Kidney tubule cell (primary cell): ENCODE data around the gene FREM2.

Experiments
- DNase-seq: peaks from one replicate; pipeline ENCODE4 v3.0.0-alpha.2; 2018; ENCODE audit warnings: low spot score

FREM2 gene

GRCh38 chr13:38686577-38687245 is at the start of gene FREM2:
FREM2 (plus strand) TSS chr13:38687077; CDS start chr13:38687345, 268 bp downstream.
- DNase-seq, result peak; percentile 83

DNA sequence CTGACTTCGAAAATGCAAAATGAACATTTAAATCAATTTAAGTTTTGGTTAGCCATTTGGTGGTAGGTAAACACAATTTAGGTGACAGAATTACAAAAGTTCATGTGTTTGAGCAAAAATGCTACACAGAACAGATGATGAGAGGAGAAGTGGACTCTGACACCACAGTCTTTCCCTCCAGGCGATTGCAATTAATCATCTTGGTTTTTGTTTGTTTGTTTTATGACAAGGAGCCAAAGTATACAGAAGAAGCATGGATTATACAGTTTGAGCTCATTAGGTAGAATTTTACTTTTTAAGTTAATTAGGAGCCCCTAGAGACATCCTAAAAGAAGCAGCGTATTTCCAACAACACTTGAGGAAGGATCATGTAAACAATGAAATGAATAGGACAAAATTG is 49.3 kb upstream of the FREM2 start:
- no peak for DNase-seq

GRCh38 chr13:38641164-38641948 is 45.5 kb upstream of the FREM2 start:
- no peak for DNase-seq

DNA sequence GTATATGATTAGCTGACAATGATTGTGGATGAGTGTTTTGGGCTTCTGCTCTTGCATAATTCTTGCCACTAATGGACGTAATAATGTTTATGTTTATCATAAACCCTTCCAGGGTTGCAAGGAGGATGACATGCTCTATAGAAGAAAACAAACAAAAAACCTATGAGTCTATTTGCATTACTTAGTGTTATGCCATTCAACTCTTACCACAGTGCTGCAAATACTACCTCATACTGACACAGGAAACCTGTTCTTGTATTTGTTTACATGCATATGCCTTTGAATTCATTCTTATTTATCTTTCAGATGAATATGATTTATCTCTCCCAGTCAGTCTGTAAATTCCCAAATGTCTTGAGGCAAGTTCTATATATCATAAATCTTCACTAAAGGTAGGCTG is 39.6 kb upstream of the FREM2 start:
- DNase-seq, result no peak

DNA sequence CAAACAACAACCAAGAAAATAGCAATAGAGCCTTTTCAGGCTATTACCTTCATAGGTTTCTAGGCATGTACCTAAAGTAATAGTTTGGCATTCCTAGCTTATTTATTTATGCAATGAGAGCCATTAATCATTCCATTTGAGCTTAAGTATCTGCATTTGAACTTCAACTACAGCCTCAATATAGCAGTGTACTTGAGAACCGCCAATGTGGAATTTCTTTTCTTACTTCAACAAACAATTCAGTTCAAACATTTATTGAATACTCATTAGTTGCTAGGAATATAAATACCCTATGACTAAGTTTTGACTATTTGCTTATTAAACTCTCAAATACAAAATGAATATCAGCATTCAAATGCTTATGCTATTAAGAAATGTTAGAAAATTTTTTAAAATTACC is 38.0 kb upstream of the FREM2 start:
- no peak for DNase-seq

DNA sequence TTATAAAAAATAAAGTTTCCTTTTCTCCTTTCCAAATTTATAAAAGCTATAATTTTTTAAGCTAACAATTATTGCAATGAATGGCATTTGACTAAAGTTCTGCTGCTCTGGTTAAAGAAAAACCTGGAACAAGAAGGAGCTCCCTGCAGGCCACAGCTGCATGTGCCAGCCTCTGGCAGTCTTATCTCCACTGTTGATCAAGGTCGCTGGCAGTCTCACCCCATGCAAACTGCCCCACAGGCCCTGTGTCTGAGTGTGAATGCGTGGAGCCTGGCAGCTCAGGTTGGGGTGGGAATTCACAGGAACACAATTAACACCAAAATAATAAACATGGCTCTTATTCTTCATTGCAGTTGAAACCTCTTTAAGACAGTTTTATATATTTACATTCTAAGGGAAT is 30.2 kb upstream of the FREM2 start:
- peak; percentile 16 for DNase-seq

- DNase-seq, result peak; percentile 74
These were observed 29.7 kb upstream of the FREM2 start for GRCh38 chr13:38657191-38657590.

- DNase-seq, result no peak
These were observed 28.0 kb upstream of the FREM2 start for GRCh38 chr13:38658906-38659305.

- peak; percentile 43 for DNase-seq
These were observed 25.7 kb upstream of the FREM2 start for GRCh38 chr13:38661010-38661675.

- peak; percentile 29 for DNase-seq
These were observed 24.5 kb upstream of the FREM2 start for GRCh38 chr13:38662362-38662761.

GRCh38 chr13:38664906-38665305 is 22.0 kb upstream of the FREM2 start:
- no peak for DNase-seq

- DNase-seq, result no peak
These were observed 19.3 kb upstream of the FREM2 start for GRCh38 chr13:38667526-38668109.

GRCh38 chr13:38669234-38669964 is 17.5 kb upstream of the FREM2 start:
- no peak for DNase-seq

GRCh38 chr13:38670627-38671026 is 16.2 kb upstream of the FREM2 start:
- DNase-seq, result no peak

DNA sequence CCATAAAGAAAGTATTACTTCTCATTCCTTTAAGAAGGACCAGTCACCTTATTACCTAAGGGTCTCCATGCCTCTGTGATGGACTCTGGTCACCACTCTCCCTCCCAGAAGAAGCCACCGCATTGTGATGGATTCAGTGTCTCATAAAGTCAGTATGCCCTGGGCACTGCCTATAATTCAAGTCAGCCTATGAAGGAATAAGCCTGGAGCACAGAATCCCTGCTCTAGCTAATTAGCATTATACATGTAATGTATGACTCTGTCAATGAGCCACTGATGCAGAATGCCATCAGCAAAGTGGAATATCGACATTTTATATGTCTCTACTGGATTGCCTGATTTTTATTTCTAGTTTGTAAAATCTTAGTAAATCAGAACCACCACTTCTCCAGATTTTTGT is 14.9 kb upstream of the FREM2 start:
- no peak for DNase-seq

DNA sequence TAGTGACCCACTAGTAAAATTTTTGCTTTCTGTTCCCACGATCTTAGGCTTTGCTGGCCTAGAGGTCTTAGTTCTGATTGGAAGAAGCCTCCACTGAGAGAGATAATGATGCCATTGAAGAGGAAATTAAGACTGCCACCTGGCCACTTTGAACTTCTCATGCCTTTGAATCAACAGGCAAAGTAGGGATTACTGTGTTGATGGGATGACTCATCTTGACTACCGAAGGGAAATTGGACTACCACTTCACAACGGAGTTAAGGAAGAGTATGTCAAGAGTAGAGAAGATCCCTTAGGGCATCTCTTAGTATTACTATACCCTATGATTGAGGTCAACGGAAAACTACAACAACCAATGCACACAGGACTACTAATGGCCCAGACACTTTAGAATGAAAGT is 12.7 kb upstream of the FREM2 start:
- DNase-seq, result no peak

DNA sequence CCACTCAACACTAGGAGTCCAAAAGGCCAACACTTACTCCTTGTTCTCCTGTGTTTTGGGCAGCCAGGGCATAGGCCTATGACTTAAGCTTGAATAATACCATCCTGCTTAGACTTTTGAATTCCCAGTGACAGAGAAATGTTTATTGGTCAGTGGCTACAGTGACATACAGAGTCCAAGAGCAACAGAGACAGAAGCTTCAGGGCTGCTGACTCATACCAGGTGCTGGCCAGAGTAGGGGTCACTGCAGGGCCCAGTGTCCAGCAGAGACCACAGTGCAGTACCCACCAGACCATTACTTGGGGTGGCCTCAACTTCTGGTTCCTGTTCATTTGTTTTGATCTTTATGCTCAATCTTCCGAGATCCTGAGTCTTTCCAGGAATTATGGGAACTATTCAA is 6.0 kb upstream of the FREM2 start:
- DNase-seq, result peak; percentile 25

DNA sequence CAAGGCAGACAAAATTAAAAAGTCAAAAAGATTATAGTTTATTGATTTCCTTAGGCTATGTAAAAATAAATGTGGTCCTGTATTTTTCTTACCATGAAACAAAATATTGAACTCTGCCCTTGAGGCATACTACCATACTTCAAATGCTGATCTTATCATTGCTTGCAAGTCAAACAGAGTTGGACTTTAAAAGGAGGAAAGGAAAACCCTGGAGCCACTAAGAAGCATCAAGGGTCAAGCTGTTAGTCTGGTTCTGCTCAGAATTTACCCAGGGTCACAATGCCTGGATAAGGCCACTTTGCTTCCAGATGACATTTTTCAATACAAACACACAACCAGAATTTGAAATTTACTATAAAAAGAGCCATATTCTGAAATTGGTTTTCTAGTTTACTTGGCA is 2.2 kb upstream of the FREM2 start:
- DNase-seq, result no peak

DNA sequence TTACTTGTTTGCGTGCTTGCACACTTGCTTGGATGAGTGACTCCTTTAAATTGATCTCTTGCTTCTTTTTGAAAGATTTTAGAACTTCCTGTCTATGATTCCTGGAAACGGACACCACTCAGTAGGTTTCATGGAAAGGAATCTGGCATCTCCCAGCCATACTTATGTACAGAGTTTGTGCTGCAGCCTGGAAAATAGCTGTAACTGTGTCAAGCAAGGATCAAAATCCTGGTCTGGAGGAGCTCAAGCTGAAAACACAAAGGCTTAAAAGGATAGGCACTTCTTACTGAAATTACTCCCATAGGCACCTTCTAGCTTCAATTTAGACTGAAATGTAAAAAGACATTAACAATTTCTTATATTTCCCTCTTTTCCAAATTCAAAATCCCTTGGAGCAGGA is 1.4 kb upstream of the FREM2 start:
- no peak for DNase-seq

DNA sequence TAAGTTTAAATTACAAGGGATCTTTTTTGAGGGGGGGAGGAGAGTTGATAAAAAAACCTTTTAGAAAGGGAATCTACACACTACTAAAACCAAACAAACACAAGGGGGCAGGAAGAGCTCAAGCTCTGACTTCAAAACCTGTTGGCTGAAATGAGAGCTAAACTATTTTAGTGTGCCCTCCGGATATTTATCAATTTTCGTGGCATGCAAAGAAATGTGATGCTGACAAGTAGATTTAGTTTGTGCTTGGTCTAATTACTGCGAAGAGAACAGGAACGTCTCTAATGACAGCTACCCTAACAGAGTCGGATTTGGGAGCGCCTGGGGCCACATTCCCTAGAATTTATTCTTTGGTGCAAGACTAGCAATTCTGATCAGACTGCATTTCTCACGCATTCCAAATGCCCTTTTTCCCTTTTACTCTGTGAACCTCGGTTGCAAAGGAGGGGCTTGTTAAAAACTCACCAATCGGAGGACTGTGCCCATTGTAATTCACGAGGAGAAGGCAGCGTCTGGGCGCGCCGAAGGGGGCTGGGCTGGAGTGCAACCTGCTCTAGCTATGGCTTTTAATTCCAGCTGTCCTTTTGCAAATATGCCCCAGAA is 802 bp upstream of the FREM2 start:
- peak; percentile 41 for DNase-seq
